NCI-H526 treated with DMSO at 0.1 percent for 48 hours (cell line): ENCODE results near the gene IGFBP7.

ENCODE experiments used
- DNase-seq: peaks from one replicate; lab custom pipeline; 2025; lab: John Stamatoyannopoulos, UW

Gene IGFBP7

DNA sequence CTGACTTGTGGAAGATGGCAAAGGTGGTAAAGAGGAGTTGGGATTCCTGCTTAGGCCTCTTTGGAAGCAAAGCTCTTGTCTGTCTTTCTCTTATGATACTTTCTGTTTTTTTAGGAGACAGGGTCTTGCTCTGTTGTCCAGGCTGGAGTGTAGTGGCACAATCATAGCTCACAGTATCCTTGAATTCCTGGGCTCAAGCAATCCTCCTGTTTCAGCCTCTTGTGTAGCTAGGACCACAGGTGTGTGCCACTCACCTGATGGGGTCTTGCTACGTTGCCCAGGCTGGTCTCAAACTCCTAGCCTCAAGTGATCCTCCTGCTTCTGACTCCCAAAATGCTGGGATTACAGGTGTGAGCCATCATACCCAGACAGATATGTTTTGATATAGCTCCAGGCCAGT is 19.3 kb upstream of the IGFBP7 start:
- no peak for DNase-seq

DNA sequence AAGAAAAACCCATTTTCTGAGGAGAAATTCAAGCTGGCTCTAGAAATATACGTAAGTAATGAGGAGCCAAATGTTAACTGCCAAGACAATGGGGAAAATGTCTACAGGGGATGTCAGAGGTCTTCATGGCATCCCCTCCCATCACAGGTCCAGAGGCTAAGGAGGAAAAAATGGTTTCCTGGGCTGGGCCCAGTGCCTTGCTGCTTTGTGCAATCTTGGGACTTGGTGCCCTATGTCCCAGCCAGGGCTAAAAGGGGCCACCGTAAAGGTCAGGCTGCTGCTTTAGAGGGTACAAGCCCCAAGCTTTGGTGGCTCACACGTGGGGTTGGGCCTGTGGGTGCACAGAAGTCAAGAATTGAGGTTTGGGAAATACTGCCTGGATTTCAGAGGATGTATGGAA is 17.2 kb upstream of the IGFBP7 start:
- no peak for DNase-seq

DNA sequence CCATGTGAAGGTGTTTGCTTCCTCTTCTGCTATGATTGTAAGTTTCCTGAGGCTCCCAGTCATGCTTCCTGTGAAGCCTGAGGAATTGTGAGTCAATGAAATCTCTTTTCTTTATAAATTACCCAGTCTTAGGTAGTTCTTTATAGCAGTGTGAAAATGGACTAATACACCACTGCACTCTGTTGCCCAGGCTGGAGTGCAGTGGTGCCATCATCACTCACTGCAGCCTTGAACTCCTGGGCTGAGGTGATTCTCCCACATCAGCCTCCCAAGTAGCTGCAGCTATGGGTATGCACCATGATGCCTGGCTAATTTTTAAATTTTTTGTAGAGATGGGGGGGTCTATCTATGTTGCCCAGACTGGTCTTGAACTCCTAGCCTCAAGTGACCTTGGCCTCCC is 15.8 kb upstream of the IGFBP7 start:
- no peak for DNase-seq

DNA sequence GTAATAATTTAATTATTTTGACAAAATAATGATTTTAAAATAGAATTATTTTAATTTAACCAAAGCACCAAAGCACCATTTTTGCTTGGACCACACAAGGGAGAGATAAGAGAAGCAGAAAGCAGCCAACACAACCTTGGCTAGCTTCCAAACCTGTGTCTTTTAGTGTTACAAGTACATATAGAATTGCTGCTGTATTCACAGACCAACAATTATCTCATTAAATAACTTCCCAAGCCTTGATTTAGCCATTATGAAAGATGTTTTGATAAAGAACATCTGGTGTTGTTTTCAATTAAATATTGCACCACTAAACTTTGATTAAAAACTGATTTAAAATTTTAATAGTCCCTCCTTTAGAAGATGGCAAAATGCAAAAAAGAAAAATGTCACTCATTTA is 14.0 kb upstream of the IGFBP7 start:
- DNase-seq = no peak

DNA sequence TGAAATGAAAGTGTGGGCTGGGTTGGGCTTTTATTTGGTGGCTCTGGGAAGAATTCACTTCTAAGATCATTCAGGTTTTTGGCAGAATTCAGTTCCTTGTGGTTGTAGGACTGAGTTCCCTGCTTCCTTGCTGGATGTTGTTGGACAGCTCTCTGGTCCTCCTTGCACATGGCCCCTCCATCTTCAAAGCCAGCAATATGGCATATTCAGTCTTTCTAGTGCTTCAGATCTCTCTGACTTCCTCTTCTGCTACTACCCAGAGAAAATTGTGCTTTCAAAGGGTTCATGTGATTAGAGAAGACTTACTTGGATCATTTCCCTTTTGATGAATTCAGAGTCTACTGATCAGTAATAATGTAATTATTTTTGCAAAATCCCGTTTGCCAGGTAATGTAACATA is 12.8 kb upstream of the IGFBP7 start:
- no peak for DNase-seq

DNA sequence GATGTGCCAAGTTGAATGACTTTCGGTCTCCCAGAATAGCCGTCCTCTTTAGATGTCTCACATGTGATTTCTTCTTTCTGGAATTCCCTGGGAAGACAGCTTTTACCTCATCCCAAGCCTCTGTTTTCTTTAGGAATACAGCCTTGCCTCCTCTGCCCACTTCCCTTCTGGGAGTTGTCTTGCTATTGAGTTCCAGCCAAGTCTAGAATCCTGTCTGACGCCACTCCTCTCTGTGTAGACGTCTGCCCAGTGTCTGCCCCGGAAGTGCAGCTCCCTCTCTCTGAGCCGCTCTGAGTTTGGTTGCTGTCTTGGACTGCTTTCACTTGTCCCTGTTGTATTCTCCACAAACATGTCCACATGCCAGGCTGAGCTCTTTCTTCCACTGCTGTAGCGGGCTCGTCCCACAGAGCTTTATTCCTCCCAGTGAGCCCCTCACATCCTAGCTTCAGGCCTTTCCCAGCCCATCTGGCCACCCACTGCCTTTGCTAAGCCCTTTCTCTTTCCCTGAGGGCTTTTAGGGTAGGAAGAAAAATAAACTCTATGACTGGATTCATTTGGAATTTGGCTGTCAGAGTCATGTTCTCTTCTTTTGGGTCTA is 9.0 kb upstream of the IGFBP7 start:
- no peak for DNase-seq

DNA sequence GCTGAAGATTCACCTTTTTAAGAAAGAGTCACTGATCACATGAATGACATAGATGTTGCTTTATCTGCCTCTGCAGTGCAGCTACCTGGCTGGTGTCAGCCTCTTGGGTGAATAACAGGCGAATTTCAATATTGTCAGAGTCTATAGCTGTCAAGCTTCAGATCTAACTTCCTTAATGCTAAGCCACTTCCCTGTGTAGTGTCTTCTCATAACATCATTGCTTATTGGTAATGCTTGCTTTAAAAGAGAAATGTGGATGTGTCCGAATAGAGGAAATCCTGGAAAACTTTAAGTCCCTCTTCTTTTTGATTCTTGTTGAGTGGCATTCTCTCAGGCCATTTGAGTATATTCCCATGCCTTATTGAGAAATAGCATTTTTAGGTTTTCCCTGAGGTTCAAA is 7.3 kb upstream of the IGFBP7 start:
- no peak for DNase-seq

DNA sequence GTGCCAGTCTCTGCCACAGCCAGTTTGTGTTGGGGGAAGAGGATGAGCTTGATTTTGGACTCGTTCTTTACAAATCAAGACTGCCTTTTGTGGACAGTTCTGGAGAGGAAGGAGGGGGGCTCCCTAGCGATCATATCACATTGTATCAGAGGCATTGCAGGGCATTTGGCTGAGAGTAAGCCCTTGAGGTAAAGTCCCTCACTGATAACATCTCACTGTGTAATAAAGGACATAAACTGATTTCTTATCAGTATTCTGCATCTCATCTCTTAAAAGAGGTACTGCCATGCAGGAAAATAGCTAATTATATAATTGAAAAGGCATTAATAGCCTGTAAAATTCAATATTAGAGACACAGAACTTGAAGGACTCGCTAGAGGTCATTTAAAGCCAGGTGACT is 6.1 kb upstream of the IGFBP7 start:
- DNase-seq = no peak

- DNase-seq = no peak
Observed at GRCh38 chr4:57114973-57115372, 4.8 kb upstream of the IGFBP7 start.

GRCh38 chr4:57113870-57114269 is 3.7 kb upstream of the IGFBP7 start:
- DNase-seq = no peak

- DNase-seq = no peak
Observed at GRCh38 chr4:57110640-57111511, 691 bp upstream of the IGFBP7 start.

DNA sequence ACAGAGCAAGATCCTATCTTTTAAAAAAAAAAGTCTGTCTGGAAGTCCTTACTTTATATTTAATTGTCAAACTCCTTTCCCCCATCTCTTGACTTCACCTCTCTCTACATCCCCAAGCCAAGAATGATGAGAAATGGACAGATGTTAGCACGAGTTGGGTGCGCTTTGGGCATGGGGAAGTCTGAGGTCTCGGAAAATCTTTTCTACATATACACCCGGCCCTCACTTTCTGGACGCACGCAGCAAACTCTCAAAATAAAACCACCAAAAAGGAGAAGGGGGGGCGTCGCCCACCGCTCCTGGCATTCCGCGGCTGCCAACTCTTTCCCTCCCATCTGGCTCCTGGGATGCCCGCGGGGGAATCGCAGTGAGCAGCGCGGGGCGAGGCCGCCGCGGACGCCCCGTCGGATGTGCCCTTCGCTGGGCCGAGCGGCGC is 756 bp downstream of the IGFBP7 start:
- DNase-seq = no peak

GRCh38 chr4:57106181-57106580 is 4.0 kb downstream of the IGFBP7 start:
- DNase-seq = no peak

GRCh38 chr4:57104706-57105560 is 5.3 kb downstream of the IGFBP7 start:
- DNase-seq = no peak

DNA sequence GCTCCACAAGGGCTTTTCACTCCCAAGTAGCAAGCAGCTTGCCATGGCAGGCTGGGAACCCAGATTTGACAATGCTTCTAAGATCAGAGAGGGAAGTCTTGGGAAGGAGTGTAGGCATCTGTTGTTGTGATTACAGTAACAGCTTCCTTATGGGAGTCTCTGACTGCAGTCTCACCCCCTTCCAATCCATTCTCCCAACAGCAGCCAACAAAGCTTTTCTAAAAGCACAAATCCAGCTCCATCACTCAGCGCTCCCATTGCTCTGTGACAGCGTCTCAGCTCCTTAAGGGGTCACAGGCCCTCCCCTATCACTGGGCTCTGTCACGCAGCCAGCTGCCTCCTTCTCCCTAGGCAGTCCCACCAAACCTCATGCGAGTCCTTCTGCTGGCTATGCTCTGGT is 7.1 kb downstream of the IGFBP7 start:
- no peak for DNase-seq

DNA sequence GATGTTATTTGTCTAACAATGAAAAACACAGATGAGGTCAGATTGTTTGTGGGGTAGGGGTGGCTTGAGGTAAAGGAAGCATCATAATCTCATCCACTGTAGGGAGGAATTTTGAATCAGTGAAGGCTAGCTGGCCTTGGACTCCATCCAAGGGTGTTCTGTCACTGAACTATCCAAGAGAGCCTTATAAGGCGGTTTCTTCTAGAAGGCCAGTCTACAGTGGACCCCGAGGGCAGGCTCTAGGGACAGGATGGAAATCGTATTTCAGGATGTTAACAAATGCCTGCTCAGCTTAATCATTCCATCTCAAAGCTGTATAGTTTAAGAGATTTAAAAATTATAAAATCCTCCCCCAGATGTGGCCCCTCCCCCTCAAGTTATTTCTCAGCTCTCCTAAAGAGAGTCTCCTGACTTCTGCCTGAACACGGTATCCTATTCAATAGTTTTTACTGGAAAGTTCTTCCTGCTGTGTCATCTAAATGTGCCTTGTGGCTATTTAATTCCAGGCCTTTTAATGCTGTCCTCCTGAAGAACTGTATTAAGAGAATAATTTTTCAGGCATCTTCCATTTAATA is 8.0 kb downstream of the IGFBP7 start:
- no peak for DNase-seq

- no peak for DNase-seq
Observed at GRCh38 chr4:57100979-57101651, 9.1 kb downstream of the IGFBP7 start.

- DNase-seq = no peak
Observed at GRCh38 chr4:57099363-57099762, 10.8 kb downstream of the IGFBP7 start.

- DNase-seq = no peak
Observed at GRCh38 chr4:57098941-57099340, 11.2 kb downstream of the IGFBP7 start.

DNA sequence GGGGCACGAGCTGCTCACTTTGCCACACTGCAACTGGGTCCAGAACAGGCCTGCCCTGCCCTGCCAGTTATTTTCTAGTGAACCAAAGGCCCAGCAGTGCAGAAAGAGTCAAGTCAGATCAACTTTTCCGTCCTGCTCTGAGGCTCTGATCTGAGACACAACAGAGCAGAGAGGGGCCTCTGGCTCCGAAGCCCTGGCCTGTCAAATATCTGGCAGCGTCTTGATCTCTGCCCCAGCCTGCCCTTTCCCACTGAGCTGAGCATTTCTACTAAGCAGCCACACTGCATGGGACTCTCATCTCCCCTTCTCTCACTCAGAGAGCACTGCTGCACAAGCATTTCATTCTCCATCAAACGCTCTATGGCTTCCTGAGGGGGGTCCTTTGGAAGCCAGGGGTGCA is 11.8 kb downstream of the IGFBP7 start:
- no peak for DNase-seq

DNA sequence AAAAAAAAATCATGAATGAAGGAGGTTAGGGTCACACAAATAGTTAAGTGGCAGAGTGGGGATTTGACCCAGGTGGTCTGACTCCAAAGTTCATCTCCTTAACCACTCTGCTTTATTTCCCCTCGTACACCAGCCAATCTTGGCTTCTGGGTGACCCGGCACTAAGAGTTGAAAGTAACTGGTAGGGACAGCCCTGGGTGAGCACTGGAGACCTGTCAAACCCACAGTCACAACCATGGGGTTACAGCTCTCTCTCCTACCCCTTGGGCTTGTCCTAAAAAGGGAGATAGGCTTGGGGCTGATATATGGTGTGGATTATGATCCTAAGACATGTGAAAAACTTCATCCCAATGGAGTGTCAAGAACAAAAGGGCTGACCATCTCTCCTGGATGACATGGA is 12.5 kb downstream of the IGFBP7 start:
- DNase-seq = no peak

- no peak for DNase-seq
Observed at GRCh38 chr4:57095956-57096355, 14.2 kb downstream of the IGFBP7 start.
